Measurements from ENCODE around the gene GAPVD1. TPM values are rescaled to one million over a fixed set of nuclear protein-coding genes. Genes with fewer than 3 reads are reported as not detected.

The GAPVD1 gene
- total RNA-seq, 1 donor from 2014 or later, result 43.5 TPM

DNA sequence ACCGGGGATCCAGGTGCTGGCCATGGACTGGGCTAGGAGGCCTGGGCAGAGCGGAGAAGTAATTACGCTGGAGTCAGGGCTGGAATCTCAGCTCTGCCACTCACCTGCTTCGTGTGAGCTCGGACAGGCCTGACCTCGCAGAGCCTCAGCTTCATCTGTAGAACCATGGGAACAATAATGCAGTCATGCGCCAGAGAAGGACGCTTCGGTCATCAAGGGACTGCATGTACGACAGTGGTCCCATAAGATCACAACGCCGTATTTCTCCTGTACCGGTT, 145.1 kb downstream of the GAPVD1 start:
- Histone ChIP-seq H3K4me3 (no peak overlapping the region), H4K20me1 (ENCODE audit: low read depth) (no peaks in the 10 kb centered on the region), H3K36me3 (no peaks in the 10 kb centered on the region), H3K9ac (no peak overlapping the region), H3F3A (ENCODE audit: low read depth) (peaks cover 8% of the 10 kb centered on the region), H3K27ac (no peak overlapping the region), H3K4me2 (no peak overlapping the region), H3K4me1 (no peaks in the 10 kb centered on the region), H2AFZ (replicated peaks) (no peak overlapping the region), H3K27me3 (peaks cover 23% of the 10 kb centered on the region), H3K9me3 (ENCODE audit: low read depth) (no peaks in the 10 kb centered on the region), H3K79me2 (ENCODE audit: low read depth) (no peaks in the 10 kb centered on the region)
- H3K4me1 Mint-ChIP-seq, result peaks cover 16% of the 10 kb centered on the region
- DNase-seq (ENCODE audit: low spot score), result no peak
- no peaks in the 10 kb centered on the region for H3K9me3 Mint-ChIP-seq
- TF ChIP-seq EZH2phosphoT487 (IDR thresholded peaks at IDR 0.05) (no peak), EZH2 (IDR thresholded peaks at IDR 0.05) (no peak)
- TF ChIP-seq, protein P1, sequence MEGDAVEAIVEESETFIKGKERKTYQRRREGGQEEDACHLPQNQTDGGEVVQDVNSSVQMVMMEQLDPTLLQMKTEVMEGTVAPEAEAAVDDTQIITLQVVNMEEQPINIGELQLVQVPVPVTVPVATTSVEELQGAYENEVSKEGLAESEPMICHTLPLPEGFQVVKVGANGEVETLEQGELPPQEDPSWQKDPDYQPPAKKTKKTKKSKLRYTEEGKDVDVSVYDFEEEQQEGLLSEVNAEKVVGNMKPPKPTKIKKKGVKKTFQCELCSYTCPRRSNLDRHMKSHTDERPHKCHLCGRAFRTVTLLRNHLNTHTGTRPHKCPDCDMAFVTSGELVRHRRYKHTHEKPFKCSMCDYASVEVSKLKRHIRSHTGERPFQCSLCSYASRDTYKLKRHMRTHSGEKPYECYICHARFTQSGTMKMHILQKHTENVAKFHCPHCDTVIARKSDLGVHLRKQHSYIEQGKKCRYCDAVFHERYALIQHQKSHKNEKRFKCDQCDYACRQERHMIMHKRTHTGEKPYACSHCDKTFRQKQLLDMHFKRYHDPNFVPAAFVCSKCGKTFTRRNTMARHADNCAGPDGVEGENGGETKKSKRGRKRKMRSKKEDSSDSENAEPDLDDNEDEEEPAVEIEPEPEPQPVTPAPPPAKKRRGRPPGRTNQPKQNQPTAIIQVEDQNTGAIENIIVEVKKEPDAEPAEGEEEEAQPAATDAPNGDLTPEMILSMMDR (IDR thresholded peaks at IDR 0.05), result no peak
- peak overlapping the region; percentile 80 for H3K4me3 Mint-ChIP-seq
- H3K36me3 Mint-ChIP-seq, result peaks cover 5% of the 10 kb centered on the region
- peak overlapping the region; percentile 94 for H3K27ac Mint-ChIP-seq
- H3K27me3 Mint-ChIP-seq (ENCODE audit: insufficient read depth, low read depth), result peaks cover 17% of the 10 kb centered on the region

DNA sequence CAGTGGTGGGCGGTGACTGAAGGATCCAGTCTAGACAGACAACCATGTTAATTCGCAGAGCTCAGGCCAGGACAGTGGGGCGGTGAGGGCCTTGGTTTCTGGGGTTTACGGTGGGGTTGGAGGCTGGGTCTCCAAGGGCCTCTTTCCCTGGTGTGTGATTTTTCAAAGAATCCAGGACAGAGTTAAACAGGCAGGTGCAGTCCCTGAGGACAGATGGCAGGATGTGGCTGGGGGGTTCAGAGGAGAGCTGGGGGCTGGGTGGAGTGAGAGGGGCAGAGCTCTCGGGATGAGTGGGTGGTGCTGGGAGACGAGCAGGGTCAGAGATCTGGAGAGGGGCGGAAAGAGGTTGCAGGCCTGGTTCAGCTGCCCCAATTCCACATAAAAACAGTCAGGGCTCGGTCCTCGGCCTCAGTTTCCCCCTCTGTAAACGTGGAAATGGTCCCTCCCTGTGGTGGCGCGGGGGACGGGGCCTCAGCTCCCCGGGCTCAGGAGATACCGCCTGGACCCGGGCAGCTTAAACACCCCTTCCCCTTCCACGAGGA, 145.9 kb downstream of the GAPVD1 start:
- Histone ChIP-seq H3K27ac (no peak overlapping the region), H2AFZ (replicated peaks) (peak overlapping the region; percentile 97), H3K4me1 (peaks cover 3% of the 10 kb centered on the region), H3K9me3 (ENCODE audit: low read depth) (no peaks in the 10 kb centered on the region), H4K20me1 (ENCODE audit: low read depth) (no peaks in the 10 kb centered on the region), H3F3A (ENCODE audit: low read depth) (peaks cover 8% of the 10 kb centered on the region), H3K4me2 (peak overlapping the region; percentile 83), H3K36me3 (no peaks in the 10 kb centered on the region), H3K4me3 (peak overlapping the region; percentile 55), H3K79me2 (ENCODE audit: low read depth) (no peaks in the 10 kb centered on the region), H3K27me3 (peaks cover 23% of the 10 kb centered on the region), H3K9ac (no peak overlapping the region)
- Mint-ChIP-seq H3K36me3 (peaks cover 5% of the 10 kb centered on the region), H3K4me3 (peak overlapping the region; percentile 80), H3K27me3 (ENCODE audit: insufficient read depth, low read depth) (peaks cover 19% of the 10 kb centered on the region), H3K27ac (peak overlapping the region; percentile 94), H3K4me1 (peaks cover 22% of the 10 kb centered on the region), H3K9me3 (no peaks in the 10 kb centered on the region)
- TF ChIP-seq EZH2phosphoT487 (IDR thresholded peaks at IDR 0.05), result no peak
- TF ChIP-seq, protein P1 (IDR thresholded peaks at IDR 0.05), result no peak
- TF ChIP-seq EZH2 (IDR thresholded peaks at IDR 0.05), result no peak
- no peak for DNase-seq (ENCODE audit: low spot score)

DNA sequence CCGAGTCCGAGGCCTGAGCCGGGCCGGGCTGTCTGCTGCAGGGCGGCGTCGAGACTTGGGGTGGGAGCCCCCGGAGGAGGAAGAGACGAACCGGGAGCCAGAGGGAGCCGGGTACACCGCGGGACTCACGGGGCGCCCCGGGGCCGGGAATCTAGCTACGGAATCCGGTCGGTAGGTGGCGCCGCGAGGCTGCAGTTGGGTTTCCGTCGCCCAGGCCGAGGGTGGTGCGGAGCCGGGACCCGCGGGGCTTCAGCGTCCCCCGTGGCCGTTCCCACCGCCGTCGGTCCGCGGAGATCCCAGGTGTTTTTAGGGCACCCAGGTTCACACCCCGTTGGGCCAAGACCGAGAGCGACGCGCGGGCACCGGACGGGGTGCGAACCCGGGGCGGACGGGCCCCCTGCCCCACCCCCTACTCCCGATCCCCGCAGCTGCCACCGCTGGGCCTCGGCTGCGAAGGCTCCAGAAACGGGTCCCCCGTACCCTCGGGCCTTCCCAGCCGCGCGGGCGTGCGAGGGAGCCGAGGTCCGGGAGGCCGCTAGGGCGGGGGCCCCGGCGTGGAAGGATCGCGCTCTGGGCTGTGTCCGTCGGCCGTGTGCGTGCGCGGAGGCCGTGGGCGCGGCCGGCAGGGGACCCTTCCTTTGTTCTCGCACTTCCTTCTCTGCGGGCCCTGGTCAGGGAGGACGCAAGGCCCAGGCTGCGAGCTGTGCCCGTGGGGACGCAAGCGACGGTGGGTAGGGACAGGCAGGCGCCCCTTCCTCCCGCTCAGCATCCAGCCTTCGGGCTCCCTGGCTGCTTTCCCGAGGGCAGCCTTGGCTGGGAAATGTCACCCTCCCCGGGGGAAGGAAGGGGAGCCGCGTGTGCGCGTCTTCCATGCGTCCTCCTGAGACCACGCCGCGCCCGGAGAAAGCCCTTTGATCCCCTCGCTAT, 146.6 kb downstream of the GAPVD1 start:
- Mint-ChIP-seq H3K27me3 (ENCODE audit: insufficient read depth, low read depth) (peaks cover 18% of the 10 kb centered on the region), H3K9me3 (no peaks in the 10 kb centered on the region), H3K27ac (peak overlapping the region; percentile 83), H3K36me3 (peaks cover 5% of the 10 kb centered on the region), H3K4me1 (peaks cover 24% of the 10 kb centered on the region), H3K4me3 (peak overlapping the region; percentile 81)
- H3K4me2 ChIP-seq, result peak overlapping the region; percentile 83
- no peak overlapping the region for H3K27ac ChIP-seq
- peak; percentile 90 for DNase-seq (ENCODE audit: low spot score)
- H3F3A ChIP-seq (ENCODE audit: low read depth), result peaks cover 8% of the 10 kb centered on the region
- peak overlapping the region; percentile 55 for H3K4me3 ChIP-seq
- no peaks in the 10 kb centered on the region for H3K9me3 ChIP-seq (ENCODE audit: low read depth)
- H4K20me1 ChIP-seq (ENCODE audit: low read depth), result no peaks in the 10 kb centered on the region
- H3K36me3 ChIP-seq, result no peaks in the 10 kb centered on the region
- peaks cover 3% of the 10 kb centered on the region for H3K4me1 ChIP-seq
- peaks cover 23% of the 10 kb centered on the region for H3K27me3 ChIP-seq
- peak overlapping the region; percentile 24 for H3K9ac ChIP-seq
- TF ChIP-seq, protein P1 (IDR thresholded peaks at IDR 0.05), result peak; percentile 92
- TF ChIP-seq EZH2 (IDR thresholded peaks at IDR 0.05) (no peak), EZH2phosphoT487 (IDR thresholded peaks at IDR 0.05) (peak; percentile 38)
- peak overlapping the region; percentile 97 for H2AFZ ChIP-seq (replicated peaks)
- no peaks in the 10 kb centered on the region for H3K79me2 ChIP-seq (ENCODE audit: low read depth)
